Measurements from ENCODE around the gene ERC2.

DNA sequence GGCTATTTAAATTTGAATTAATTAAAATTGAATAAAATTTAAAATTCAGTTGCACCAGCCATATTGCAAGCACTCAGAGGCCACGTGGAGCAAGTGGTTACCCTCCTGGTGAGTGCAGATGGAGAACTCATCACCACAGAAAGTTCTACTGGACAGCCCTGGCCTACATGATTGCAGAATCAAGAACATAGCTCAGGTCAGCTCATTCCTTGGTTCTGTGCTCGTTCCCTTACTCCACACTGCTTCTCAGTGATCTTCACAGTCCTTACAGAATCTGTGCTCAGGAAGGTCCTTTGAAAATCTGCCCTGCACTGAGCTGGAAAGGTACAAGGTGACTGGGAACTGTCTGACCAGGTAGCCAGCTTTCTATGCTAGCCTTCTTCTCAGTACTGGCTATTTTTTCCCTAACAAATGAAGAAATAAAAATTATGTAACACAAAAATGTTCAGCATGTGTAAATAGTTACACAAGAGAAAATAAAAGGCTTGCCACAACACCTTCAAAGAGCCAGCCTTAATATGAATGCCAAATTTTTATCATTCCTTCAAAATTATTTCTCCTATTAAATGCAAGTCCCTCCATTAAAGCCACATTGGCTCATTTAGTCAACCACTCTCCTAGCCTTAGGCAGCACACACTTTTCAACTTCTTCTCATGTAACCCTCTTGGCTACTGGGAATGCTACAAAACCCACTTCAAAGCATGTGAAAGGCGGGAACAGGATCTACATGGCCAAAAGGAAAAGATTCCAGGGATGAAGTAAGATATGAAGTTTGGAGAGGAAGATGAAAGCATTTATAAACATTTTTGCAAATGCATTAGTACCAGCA, 654.8 kb downstream of the ERC2 start:
- TF ChIP-seq, protein P1, sequence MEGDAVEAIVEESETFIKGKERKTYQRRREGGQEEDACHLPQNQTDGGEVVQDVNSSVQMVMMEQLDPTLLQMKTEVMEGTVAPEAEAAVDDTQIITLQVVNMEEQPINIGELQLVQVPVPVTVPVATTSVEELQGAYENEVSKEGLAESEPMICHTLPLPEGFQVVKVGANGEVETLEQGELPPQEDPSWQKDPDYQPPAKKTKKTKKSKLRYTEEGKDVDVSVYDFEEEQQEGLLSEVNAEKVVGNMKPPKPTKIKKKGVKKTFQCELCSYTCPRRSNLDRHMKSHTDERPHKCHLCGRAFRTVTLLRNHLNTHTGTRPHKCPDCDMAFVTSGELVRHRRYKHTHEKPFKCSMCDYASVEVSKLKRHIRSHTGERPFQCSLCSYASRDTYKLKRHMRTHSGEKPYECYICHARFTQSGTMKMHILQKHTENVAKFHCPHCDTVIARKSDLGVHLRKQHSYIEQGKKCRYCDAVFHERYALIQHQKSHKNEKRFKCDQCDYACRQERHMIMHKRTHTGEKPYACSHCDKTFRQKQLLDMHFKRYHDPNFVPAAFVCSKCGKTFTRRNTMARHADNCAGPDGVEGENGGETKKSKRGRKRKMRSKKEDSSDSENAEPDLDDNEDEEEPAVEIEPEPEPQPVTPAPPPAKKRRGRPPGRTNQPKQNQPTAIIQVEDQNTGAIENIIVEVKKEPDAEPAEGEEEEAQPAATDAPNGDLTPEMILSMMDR (conservative IDR thresholded peaks at IDR 0.05 in 1 of 2, IDR thresholded peaks at IDR 0.05 in 1 of 2; ENCODE audit: extremely low read depth in 1 of 2, insufficient read depth in 1 of 2, low read depth in 1 of 2, low read length in 2 of 2) = no peak
- TF ChIP-seq EZH2 (IDR thresholded peaks at IDR 0.05; ENCODE audit: borderline replicate concordance, low read length) = no peak

Data from mammary epithelial cell (primary cell).